NCI-H1417 treated with DMSO at 0.1 percent for 48 hours (cell line): ENCODE results near the gene SSH2.

ENCODE experiments used
- DNase-seq: peaks from one replicate; lab custom pipeline; 2025; lab: John Stamatoyannopoulos, UW

SSH2 gene

GRCh38 chr17:29587591-29587990, 342.4 kb downstream of the SSH2 start:
- no peak for DNase-seq

- DNase-seq = no peak
Measured at GRCh38 chr17:29586676-29587469, 343.2 kb downstream of the SSH2 start.

DNA sequence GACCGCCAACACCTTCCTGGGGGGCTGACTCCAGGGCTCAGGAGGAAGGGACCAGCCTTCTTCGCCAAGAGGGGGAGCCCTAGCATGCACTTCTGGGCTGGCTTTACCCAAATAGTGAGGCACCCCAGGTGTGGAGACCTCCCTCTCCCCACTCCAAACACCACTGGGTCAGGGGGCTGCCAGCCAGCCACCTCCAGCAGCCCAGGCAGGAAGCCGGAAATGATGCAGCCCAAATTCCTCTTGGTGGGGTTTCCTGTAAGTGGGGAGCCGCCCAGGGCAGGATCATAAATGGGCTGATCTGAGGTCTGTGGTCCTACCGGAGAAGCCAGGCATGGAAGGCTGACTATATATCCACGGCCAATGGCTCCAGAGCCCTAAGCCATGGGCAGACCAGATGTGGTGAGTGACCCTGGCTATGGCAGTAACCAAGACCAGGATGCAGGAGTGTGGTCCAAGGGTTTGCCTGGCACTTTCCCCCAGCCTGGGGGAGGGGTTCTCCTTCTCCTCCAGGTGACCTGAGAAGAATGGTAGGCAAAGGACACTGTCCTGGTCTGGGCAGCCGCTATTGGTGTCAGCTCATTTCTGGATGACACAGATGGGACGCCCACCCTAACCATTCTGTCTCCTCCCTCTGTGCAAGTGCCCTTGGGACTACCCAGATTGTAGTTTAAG, 344.8 kb downstream of the SSH2 start:
- no peak for DNase-seq

DNA sequence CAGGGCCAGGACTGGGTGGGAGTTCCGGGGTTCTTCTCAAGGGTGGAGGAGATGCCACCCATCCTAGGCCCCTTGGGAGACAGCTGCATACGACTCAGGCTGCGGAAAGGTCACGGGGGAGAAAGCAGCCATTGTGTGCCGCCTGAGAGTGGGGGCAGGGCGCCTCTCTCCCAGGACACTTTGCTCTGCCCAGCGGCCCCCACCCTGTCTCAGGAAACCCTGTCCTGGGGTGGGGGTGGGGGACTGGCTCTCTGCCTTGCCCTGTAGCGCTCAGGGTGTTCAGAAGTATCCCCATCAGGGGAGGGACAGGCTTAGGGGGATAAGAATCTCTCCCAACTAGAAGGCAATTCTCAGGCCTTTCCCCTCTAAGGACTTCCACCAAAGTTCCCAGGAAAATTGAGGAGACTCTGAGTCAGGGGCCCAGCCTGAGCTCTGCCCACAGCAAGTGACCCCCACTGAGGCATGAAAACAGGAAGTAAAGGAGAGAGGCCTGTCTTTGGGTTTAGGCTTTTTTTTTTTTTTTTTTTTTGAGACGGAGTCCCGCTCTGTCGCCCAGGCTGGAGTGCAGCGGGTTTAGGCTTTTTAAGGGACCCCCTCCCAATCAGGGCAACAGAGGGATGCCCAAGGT, 345.5 kb downstream of the SSH2 start:
- no peak for DNase-seq

GRCh38 chr17:29583324-29584248, 346.4 kb downstream of the SSH2 start:
- no peak for DNase-seq

DNA sequence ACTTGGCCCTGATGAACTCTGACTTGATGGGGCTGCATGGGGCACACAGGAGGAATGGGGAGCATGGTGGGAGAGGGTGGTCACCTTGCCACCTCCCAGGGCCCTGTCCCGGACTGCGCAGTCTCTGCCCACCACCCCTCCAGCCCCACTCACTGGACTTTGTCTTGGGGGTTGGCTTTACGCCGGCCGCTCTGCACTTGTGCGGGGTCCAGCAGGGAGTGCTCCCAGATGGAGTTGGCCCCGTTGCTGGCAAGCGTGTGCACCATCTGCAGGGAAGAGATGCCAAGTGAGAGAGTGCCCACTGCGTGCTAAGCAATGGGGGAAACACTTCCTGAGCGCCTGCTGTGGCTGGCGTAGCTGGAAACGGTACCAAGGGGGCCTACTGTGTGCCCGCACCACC, 347.3 kb downstream of the SSH2 start:
- DNase-seq = no peak

GRCh38 chr17:29582254-29582765, 347.7 kb downstream of the SSH2 start:
- DNase-seq = no peak

GRCh38 chr17:29581583-29582253, 348.3 kb downstream of the SSH2 start:
- DNase-seq = no peak

- no peak for DNase-seq
Measured at GRCh38 chr17:29579866-29580771, 349.9 kb downstream of the SSH2 start.

DNA sequence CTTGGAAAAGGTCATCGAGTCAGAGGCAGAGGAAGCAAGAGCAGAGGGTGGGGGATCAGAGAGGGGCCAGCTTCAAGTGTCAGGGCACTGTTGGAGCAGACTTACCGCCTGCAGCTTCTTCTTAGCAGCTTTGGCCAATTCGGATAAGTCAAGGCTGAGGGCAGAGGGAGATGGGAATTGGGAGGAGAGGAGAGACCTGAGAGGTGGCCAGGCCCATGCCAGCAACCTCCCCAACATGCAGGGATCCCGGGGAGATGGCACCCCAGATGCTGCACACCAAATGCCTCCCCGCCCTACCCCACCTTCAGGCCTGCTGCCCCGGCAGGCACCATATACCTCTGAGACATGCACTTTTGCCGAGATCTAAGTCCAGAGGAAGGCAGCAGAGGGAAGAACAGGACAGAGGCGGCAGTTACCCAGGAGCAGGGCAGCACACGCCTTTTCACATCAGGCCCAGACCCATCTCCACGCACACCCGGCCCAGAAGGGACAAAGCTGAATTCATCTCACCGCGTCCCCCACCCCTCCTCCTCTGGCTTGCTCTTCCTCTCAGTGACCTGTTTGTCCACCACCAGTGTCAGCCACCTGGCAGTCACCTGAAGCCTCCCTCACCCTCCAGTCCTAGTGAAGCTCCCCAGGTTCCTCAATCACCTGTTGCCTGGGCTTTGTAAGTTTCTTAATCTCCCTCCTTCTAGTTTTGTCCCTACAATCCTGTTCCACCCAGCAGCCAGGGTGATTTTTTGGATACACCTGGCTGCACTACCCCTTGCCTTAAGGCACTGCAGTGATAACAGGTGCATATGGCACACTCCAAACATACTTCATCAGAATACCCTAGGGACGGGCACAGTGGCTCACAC, 351.2 kb downstream of the SSH2 start:
- no peak for DNase-seq

GRCh38 chr17:29577385-29578211, 352.4 kb downstream of the SSH2 start:
- no peak for DNase-seq

DNA sequence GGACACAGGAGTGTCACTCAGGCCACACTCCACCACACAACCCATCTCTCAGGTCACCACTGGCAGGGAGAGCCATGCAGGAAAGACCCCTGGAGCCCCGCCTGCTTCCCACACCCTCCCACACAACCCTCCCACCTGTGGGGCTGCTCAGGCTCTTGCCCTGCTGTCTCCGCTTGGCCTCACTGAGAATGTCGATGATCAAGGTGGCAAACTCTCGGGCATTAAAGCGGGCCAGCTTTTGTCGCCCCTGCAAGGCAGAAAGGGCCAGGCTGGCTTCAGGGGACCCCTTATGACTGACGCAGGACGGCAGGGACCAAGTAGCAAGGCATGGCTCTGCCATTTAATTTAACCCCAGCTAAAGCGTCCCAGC, 353.0 kb downstream of the SSH2 start:
- no peak for DNase-seq

GRCh38 chr17:29576214-29577000, 353.6 kb downstream of the SSH2 start:
- no peak for DNase-seq
